GM23338 (cell line): Measurements from ENCODE around the gene UNC5C. TPM values are rescaled to one million over a fixed set of nuclear protein-coding genes. Genes with fewer than 3 reads are reported as not detected.
A peak's percentile ranks its signal among the peaks of the same experiment; 100 is the strongest.

Experiments
- ATAC-seq: fragments of 200-7000 bp; cut with Tn5 transposase; 3 replicates; pipeline ENCODE4 v1.9.1; 2020
- DNase-seq: peaks from one replicate; pipeline ENCODE4 v3.0.0-alpha.2; 2015; ENCODE audit warnings: low spot score
- H2AFZ ChIP-seq: fragments of 200-600 bp; sonication (generic); 2 replicates; pipeline ENCODE4 v1.8.0; 2016; ENCODE audit warnings: antibody characterized with exemption, mild to moderate bottlenecking, moderate library complexity
- H3F3A ChIP-seq: fragments of 200-600 bp; sonication (generic); replicated peaks from 2 replicates; pipeline ENCODE4 v1.8.0; 2017; ENCODE audit warnings: antibody characterized with exemption, mixed run types, low read depth
- H3K27ac ChIP-seq: fragments of 200-600 bp; sonication (generic); 2 replicates; pipeline ENCODE4 v1.6.1; 2016; ENCODE audit warnings: low read depth
- H3K27me3 ChIP-seq: fragments of 200-600 bp; sonication (generic); 2 replicates; pipeline ENCODE4 v1.8.0; 2016; ENCODE audit warnings: mild to moderate bottlenecking, mixed run types, moderate library complexity; ENCODE audit not compliant: insufficient read depth
- H3K36me3 ChIP-seq: fragments of 200-600 bp; sonication (generic); 2 replicates; pipeline ENCODE4 v1.8.0; 2016; ENCODE audit warnings: mild to moderate bottlenecking; ENCODE audit not compliant: insufficient read depth
- H3K4me1 ChIP-seq: fragments of 200-600 bp; sonication (generic); 2 replicates; pipeline ENCODE4 v1.8.0; 2016; ENCODE audit warnings: mild to moderate bottlenecking, moderate library complexity; ENCODE audit not compliant: insufficient read depth
- H3K4me2 ChIP-seq: fragments of 200-600 bp; sonication (generic); 2 replicates; pipeline ENCODE4 v1.7.1; 2017; ENCODE audit warnings: mixed run types
- H3K4me3 ChIP-seq: fragments of 200-600 bp; sonication (generic); 2 replicates; pipeline ENCODE4 v1.6.1; 2016; ENCODE audit warnings: mixed run types
- H3K79me2 ChIP-seq: fragments of 200-600 bp; sonication (generic); replicated peaks from 2 replicates; pipeline ENCODE4 v1.8.0; 2017; ENCODE audit warnings: mild to moderate bottlenecking; ENCODE audit not compliant: insufficient read depth
- H3K9me2 ChIP-seq: fragments of 200-600 bp; sonication (generic); 2 replicates; pipeline ENCODE4 v1.8.0; 2017; ENCODE audit not compliant: insufficient read depth
- H4K20me1 ChIP-seq: fragments of 200-600 bp; sonication (generic); replicated peaks from 2 replicates; pipeline ENCODE4 v1.8.0; 2017; ENCODE audit warnings: mild to moderate bottlenecking; ENCODE audit not compliant: insufficient read depth
- H3K27ac Mint-ChIP-seq: 2 replicates; pipeline ENCODE4 v1.8.0; 2020; ENCODE audit warnings: inconsistent platforms, mild to moderate bottlenecking, moderate library complexity, mixed read lengths
- H3K27me3 Mint-ChIP-seq: 3 replicates; pipeline ENCODE4 v1.8.0; 2022; ENCODE audit warnings: low read depth, mild to moderate bottlenecking, moderate library complexity, mixed read lengths, inconsistent platforms; ENCODE audit not compliant: insufficient read depth, poor library complexity
- H3K36me3 Mint-ChIP-seq: 3 replicates; pipeline ENCODE4 v1.8.0; 2021; ENCODE audit warnings: low read depth, mild to moderate bottlenecking, inconsistent platforms, moderate library complexity, mixed read lengths
- H3K4me1 Mint-ChIP-seq: 3 replicates; pipeline ENCODE4 v1.8.0; 2020; ENCODE audit warnings: mild to moderate bottlenecking, inconsistent platforms, mixed read lengths
- H3K4me3 Mint-ChIP-seq: 3 replicates; pipeline ENCODE4 v1.8.0; 2021; ENCODE audit warnings: moderate library complexity, mild to moderate bottlenecking, inconsistent platforms, mixed read lengths
- H3K9me3 Mint-ChIP-seq: 3 replicates; pipeline ENCODE4 v1.8.0; 2020; ENCODE audit warnings: moderate library complexity, mild to moderate bottlenecking, inconsistent platforms, mixed read lengths
- CREB1 ChIP-seq: fragments of 250-450 bp; sonication (Bioruptor Pico); IDR thresholded peaks from 2 replicates; pipeline ENCODE4 v1.5.0; 2020; ENCODE audit warnings: low read depth, mild to moderate bottlenecking, moderate library complexity
- EZH2phosphoT487 ChIP-seq: fragments of 200-600 bp; sonication (generic); IDR thresholded peaks from one replicate; pipeline ENCODE4 v1.8.1; 2018; ENCODE audit warnings: antibody characterized with exemption; ENCODE audit not compliant: unreplicated experiment
- NANOG ChIP-seq: IDR thresholded peaks from 2 replicates; pipeline ENCODE4 v1.6.1; 2016; ENCODE audit warnings: antibody characterized with exemption, borderline replicate concordance
- POLR2AphosphoS5 ChIP-seq: IDR thresholded peaks from 2 replicates; pipeline ENCODE4 v1.6.1; 2016; ENCODE audit warnings: antibody characterized with exemption, low read depth
- STAT1 ChIP-seq: IDR thresholded peaks from one replicate; pipeline ENCODE4 v1.6.1; 2016; ENCODE audit warnings: antibody characterized with exemption; ENCODE audit not compliant: unreplicated experiment
- ZNF114 ChIP-seq: fragments of 250-450 bp; sonication (Bioruptor Pico); IDR thresholded peaks from 2 replicates; pipeline ENCODE4 v1.5.0; 2020; ENCODE audit warnings: mild to moderate bottlenecking, moderate library complexity
- polyA plus RNA-seq: library from polyadenylated mRNA; unstranded; fragments of >200 nt; fragmentation: Nextera tagmentation; extraction: Ambion mirVana; gene quantifications from 2 replicates; pipeline ENCODE4 v1.2.1, GENCODE V29; 2016
- total RNA-seq: library from RNA; depleted of rRNA; stranded (reverse); fragments of >200 nt; shearing (Covaris generic); gene quantifications from 2 replicates; pipeline ENCODE4 v1.2.3, GENCODE V29; 2014
- TF ChIP-seq, protein P1 (sequence below): IDR thresholded peaks from one replicate; pipeline ENCODE4 v1.6.1; 2018; ENCODE audit warnings: antibody characterized with exemption; ENCODE audit not compliant: unreplicated experiment
- TF ChIP-seq, protein P2 (sequence below): fragments of 250-450 bp; sonication (Bioruptor Pico); IDR thresholded peaks from 2 replicates; pipeline ENCODE4 v1.5.0; 2020; ENCODE audit warnings: mild to moderate bottlenecking, moderate library complexity

Gene UNC5C
- total and polyA plus RNA-seq, 2 experiments from 2014 or later = 0.08 to 0.21 TPM

- Histone ChIP-seq H3K27ac (no peak overlapping the region), H3K9me2 (no peaks in the 10 kb centered on the region), H3K4me1 (no peaks in the 10 kb centered on the region), H3K4me2 (no peak overlapping the region), H3K4me3 (no peak overlapping the region), H4K20me1 (no peaks in the 10 kb centered on the region), H2AFZ (no peak overlapping the region), H3F3A (no peaks in the 10 kb centered on the region), H3K27me3 (no peaks in the 10 kb centered on the region), H3K79me2 (no peaks in the 10 kb centered on the region), H3K36me3 (no peaks in the 10 kb centered on the region)
- H3K27me3 Mint-ChIP-seq = no peaks in the 10 kb centered on the region
- H3K4me3 Mint-ChIP-seq = no peak overlapping the region
- H3K27ac Mint-ChIP-seq = no peak overlapping the region
- H3K36me3 Mint-ChIP-seq = no peaks in the 10 kb centered on the region
- no peaks in the 10 kb centered on the region for H3K4me1 Mint-ChIP-seq
- no peak for TF ChIP-seq POLR2AphosphoS5
- TF ChIP-seq ZNF114 (CRISPR knock-in tag) = no peak
- no peak for TF ChIP-seq CREB1 (CRISPR knock-in tag)
- TF ChIP-seq STAT1 = no peak
- TF ChIP-seq EZH2phosphoT487 = no peak
- no peak for TF ChIP-seq NANOG
- TF ChIP-seq, protein P1, sequence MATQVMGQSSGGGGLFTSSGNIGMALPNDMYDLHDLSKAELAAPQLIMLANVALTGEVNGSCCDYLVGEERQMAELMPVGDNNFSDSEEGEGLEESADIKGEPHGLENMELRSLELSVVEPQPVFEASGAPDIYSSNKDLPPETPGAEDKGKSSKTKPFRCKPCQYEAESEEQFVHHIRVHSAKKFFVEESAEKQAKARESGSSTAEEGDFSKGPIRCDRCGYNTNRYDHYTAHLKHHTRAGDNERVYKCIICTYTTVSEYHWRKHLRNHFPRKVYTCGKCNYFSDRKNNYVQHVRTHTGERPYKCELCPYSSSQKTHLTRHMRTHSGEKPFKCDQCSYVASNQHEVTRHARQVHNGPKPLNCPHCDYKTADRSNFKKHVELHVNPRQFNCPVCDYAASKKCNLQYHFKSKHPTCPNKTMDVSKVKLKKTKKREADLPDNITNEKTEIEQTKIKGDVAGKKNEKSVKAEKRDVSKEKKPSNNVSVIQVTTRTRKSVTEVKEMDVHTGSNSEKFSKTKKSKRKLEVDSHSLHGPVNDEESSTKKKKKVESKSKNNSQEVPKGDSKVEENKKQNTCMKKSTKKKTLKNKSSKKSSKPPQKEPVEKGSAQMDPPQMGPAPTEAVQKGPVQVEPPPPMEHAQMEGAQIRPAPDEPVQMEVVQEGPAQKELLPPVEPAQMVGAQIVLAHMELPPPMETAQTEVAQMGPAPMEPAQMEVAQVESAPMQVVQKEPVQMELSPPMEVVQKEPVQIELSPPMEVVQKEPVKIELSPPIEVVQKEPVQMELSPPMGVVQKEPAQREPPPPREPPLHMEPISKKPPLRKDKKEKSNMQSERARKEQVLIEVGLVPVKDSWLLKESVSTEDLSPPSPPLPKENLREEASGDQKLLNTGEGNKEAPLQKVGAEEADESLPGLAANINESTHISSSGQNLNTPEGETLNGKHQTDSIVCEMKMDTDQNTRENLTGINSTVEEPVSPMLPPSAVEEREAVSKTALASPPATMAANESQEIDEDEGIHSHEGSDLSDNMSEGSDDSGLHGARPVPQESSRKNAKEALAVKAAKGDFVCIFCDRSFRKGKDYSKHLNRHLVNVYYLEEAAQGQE = no peak
- no peaks in the 10 kb centered on the region; the same call in 2 of the 3 replicates for H3K9me3 Mint-ChIP-seq
- DNase-seq (no peak), ATAC-seq (no peak)
Measured at GRCh38 chr4:95494186-95494585, 54.6 kb downstream of the UNC5C start.

- DNase-seq = peak; percentile 10
- no peaks in the 10 kb centered on the region for H3K4me1 ChIP-seq
- no peak overlapping the region for H3K4me3 Mint-ChIP-seq
- H3K79me2 ChIP-seq = no peaks in the 10 kb centered on the region
- peaks cover 4% of the 10 kb centered on the region; the same call in 1 of the 3 replicates for H3K4me1 Mint-ChIP-seq
- H3K36me3 ChIP-seq = no peaks in the 10 kb centered on the region
- H3K4me3 ChIP-seq = no peak overlapping the region
- no peaks in the 10 kb centered on the region; the same call in 2 of the 3 replicates for H3K9me3 Mint-ChIP-seq
- H3K27me3 ChIP-seq = no peaks in the 10 kb centered on the region
- no peaks in the 10 kb centered on the region for H3F3A ChIP-seq
- no peaks in the 10 kb centered on the region for H3K27me3 Mint-ChIP-seq
- no peak overlapping the region for H3K4me2 ChIP-seq
- 0 out of 2 replicates have a peak, but pooled peaks cover 7% of the 10 kb centered on the region for H3K9me2 ChIP-seq
- no peak overlapping the region for H3K27ac Mint-ChIP-seq
- no peaks in the 10 kb centered on the region for H3K36me3 Mint-ChIP-seq
- H4K20me1 ChIP-seq = no peaks in the 10 kb centered on the region
- no peak overlapping the region for H2AFZ ChIP-seq
- H3K27ac ChIP-seq = no peak overlapping the region
- no peak for ATAC-seq
- TF ChIP-seq ZNF114 (CRISPR knock-in tag) = no peak
- no peak for TF ChIP-seq EZH2phosphoT487
- TF ChIP-seq, protein P1 = no peak
- TF ChIP-seq, protein P2, sequence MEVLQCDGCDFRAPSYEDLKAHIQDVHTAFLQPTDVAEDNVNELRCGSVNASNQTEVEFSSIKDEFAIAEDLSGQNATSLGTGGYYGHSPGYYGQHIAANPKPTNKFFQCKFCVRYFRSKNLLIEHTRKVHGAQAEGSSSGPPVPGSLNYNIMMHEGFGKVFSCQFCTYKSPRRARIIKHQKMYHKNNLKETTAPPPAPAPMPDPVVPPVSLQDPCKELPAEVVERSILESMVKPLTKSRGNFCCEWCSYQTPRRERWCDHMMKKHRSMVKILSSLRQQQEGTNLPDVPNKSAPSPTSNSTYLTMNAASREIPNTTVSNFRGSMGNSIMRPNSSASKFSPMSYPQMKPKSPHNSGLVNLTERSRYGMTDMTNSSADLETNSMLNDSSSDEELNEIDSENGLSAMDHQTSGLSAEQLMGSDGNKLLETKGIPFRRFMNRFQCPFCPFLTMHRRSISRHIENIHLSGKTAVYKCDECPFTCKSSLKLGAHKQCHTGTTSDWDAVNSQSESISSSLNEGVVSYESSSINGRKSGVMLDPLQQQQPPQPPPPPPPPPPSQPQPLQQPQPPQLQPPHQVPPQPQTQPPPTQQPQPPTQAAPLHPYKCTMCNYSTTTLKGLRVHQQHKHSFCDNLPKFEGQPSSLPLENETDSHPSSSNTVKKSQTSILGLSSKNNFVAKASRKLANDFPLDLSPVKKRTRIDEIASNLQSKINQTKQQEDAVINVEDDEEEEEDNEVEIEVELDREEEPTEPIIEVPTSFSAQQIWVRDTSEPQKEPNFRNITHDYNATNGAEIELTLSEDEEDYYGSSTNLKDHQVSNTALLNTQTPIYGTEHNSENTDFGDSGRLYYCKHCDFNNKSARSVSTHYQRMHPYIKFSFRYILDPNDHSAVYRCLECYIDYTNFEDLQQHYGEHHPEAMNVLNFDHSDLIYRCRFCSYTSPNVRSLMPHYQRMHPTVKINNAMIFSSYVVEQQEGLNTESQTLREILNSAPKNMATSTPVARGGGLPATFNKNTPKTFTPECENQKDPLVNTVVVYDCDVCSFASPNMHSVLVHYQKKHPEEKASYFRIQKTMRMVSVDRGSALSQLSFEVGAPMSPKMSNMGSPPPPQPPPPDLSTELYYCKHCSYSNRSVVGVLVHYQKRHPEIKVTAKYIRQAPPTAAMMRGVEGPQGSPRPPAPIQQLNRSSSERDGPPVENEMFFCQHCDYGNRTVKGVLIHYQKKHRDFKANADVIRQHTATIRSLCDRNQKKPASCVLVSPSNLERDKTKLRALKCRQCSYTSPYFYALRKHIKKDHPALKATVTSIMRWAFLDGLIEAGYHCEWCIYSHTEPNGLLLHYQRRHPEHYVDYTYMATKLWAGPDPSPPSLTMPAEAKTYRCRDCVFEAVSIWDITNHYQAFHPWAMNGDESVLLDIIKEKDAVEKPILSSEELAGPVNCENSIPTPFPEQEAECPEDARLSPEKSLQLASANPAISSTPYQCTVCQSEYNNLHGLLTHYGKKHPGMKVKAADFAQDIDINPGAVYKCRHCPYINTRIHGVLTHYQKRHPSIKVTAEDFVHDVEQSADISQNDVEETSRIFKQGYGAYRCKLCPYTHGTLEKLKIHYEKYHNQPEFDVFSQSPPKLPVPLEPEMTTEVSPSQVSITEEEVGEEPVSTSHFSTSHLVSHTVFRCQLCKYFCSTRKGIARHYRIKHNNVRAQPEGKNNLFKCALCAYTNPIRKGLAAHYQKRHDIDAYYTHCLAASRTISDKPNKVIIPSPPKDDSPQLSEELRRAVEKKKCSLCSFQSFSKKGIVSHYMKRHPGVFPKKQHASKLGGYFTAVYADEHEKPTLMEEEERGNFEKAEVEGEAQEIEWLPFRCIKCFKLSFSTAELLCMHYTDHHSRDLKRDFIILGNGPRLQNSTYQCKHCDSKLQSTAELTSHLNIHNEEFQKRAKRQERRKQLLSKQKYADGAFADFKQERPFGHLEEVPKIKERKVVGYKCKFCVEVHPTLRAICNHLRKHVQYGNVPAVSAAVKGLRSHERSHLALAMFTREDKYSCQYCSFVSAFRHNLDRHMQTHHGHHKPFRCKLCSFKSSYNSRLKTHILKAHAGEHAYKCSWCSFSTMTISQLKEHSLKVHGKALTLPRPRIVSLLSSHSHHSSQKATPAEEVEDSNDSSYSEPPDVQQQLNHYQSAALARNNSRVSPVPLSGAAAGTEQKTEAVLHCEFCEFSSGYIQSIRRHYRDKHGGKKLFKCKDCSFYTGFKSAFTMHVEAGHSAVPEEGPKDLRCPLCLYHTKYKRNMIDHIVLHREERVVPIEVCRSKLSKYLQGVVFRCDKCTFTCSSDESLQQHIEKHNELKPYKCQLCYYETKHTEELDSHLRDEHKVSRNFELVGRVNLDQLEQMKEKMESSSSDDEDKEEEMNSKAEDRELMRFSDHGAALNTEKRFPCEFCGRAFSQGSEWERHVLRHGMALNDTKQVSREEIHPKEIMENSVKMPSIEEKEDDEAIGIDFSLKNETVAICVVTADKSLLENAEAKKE (CRISPR knock-in tag) = no peak
Measured at GRCh38 chr4:95478679-95479078, 70.1 kb downstream of the UNC5C start.
